Stimulated activated CD8-positive, alpha-beta memory T cell treated with anti-CD3 and anti-CD28 coated beads, Interleukin-15, amount 100 ng/mL, for 1 hour (primary cell): ENCODE measurements around the gene ZNF446.
"Not testable (repeated sequence)": the region's sequence is repeated elsewhere in the genome, so short reads cannot be mapped to it uniquely, and the experiment has no call there.

ENCODE experiments used
- DNase-seq: peaks from one replicate; pipeline ENCODE4 v3.0.0-alpha.2; 2020; ENCODE audit warnings: low read depth

The ZNF446 gene

DNA sequence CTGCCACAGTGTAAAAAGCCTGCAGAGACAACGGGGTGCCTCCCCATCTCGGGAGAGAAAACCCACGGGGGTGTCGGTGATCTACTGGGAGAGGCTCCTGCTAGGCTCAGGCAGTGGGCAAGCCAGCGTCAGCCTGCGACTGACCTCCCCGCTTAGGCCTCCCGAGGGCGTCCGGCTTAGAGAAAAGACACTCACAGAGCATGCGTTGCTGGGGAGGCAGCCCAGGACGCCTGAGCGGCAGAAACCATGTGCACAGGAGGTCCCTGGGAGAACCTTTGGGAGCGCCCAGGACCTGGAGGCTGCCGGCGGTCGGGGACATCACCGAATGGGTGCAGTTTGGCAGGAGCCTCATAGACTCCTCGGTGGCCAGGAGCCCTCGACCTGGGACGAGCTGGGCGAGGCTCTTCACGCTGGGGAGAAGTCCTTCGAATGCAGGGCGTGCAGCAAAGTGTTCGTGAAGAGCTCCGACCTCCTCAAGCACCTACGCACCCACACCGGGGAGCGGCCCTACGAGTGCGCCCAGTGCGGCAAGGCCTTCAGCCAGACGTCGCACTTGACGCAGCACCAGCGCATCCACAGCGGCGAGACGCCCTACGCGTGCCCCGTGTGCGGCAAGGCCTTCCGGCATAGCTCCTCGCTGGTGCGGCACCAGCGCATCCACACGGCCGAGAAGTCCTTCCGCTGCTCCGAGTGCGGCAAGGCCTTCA is 5.2 kb upstream of the ZNF446 start:
- not testable (repeated sequence) for DNase-seq

DNA sequence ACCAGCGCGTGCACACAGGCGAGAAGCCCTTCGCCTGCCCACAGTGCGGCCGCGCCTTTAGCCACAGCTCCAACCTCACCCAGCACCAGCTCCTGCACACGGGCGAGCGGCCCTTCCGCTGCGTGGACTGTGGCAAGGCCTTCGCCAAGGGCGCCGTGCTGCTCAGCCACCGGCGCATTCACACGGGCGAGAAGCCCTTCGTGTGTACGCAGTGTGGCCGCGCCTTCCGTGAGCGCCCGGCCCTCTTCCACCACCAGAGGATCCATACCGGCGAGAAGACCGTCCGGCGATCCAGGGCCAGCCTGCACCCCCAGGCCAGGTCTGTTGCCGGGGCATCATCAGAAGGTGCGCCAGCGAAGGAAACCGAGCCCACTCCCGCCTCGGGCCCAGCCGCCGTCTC is 4.4 kb upstream of the ZNF446 start:
- no peak for DNase-seq

DNA sequence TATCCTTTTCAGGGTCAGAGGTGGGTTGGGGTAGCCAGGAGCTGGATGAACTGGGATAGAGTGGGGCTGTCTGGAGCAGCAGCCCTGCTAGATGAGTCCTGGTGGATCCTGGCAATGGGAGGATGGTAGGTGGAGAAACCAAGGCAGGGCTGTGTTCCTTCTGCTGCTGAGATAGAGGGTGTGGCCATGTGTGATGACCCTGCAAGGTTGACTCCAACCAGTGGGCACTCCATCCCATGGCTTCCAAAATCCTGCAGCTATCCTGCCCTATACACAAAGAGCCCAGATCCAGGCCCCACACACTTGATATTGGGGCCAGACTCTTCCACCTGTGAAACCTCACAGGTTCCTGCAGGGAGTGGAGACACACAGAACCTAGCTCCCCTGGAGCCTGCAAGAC is 2.4 kb upstream of the ZNF446 start:
- DNase-seq: no peak

- no peak for DNase-seq
Observed at GRCh38 chr19:58474291-58474996, 1.7 kb upstream of the ZNF446 start.

- no peak for DNase-seq
Observed at GRCh38 chr19:58474997-58475713, 997 bp upstream of the ZNF446 start.

- no peak for DNase-seq
Observed at GRCh38 chr19:58476498-58477015, 405 bp downstream of the ZNF446 start.

DNA sequence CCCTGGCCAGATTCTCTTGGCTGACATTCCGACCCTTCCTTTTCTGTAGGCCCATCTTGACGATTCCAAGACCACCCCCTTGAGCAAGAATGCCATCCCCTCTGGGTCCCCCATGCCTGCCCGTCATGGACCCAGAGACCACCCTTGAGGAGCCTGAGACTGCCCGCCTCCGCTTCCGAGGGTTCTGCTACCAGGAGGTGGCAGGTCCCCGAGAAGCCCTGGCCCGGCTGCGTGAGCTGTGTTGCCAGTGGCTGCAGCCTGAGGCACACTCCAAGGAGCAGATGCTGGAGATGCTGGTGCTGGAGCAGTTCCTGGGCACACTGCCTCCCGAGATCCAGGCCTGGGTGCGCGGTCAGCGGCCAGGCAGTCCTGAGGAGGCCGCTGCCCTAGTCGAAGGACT is 978 bp downstream of the ZNF446 start:
- DNase-seq: no peak

GRCh38 chr19:58477871-58478270 is 1.7 kb downstream of the ZNF446 start:
- no peak for DNase-seq

- DNase-seq: no peak
Observed at GRCh38 chr19:58479303-58479702, 3.2 kb downstream of the ZNF446 start.

DNA sequence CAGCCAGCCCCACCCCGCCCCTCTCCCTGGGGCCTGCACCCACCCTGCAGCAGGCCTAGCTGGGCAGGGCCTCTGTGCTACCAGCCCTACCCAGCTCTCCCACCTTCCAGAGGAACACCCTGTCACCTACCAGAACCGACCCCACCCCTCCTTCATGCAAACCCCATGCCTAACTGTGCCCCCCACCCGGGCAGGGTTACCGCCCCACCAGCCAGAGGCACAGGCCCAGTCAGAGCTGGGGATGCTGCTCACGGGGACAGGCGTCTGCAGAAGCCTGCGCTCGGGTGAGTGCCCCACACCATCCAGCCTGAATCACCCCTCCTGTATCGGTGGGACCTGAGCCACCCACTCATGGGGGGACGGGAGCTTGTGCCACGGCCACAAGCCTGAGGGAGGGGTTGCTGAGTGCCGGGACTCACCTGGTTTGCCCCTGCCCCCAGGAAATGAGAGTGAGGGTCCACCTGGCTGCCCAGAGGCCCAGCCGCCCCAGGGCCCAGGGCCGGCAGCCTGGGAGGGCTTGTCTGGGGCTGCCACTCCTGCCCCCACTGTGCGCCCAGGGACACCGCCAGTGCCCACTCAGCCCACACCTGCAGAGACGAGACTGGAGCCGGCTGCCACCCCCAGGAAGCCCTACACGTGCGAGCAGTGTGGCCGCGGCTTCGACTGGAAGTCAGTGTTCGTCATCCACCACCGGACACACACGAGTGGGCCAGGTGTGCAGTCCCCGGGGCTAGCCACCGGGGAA is 3.8 kb downstream of the ZNF446 start:
- no peak for DNase-seq

DNA sequence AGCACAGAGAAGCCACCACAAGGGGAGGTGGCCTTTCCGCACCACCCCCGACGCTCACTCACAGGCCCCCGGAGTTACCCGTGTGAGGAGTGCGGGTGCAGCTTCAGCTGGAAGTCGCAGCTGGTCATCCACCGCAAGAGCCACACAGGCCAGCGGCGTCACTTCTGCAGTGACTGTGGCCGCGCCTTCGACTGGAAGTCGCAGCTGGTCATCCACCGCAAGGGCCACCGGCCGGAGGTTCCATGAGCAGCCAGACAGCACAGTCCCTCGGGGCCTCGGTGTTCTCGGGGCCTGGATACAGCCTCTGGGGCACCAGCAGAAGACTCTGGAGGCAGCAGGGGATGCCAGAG is 4.3 kb downstream of the ZNF446 start:
- no peak for DNase-seq

DNA sequence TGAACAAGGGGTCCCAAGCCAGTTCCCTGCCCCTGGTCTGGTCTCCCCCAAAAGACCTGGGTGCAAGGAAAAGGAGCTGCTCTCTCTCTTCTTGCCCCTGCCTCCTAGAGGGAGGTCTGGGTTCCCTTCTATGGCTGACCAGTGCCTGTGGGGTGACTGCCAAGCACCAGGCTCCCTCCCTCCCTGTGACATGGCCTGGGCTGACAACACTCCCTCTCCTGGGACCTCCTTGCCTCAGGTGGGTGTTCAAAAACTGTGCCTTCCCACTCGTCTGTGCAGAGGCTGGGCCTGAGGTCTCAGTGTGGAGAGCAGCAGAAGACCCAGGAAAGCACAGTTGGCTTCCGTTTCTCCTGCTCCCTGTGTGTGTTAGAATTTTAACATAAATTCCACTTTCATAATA is 4.7 kb downstream of the ZNF446 start:
- no peak for DNase-seq

DNA sequence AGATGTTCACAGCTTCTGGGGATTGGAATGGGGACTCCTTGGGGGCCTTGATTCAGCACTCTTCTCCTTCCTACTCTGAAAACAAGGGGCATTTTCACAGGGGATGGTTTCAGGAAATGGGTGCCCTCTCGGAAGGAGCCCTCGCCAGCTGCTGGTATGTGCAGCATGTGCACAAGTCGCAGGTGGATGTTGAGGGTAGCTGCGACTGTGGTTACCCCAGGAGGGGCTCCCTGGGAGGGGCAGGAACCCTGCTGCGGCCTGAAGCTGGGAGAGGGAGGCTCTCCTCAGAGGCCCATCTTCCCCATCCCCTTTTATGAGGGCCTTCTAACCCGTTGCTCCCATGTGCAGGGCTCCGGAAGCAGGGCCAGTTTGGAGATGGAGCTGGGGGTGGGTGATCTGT is 6.2 kb downstream of the ZNF446 start:
- no peak for DNase-seq

GRCh38 chr19:58483776-58484175 is 7.6 kb downstream of the ZNF446 start:
- no peak for DNase-seq

GRCh38 chr19:58484349-58484748 is 8.2 kb downstream of the ZNF446 start:
- not testable (repeated sequence) for DNase-seq

GRCh38 chr19:58491393-58491792 is 15.2 kb downstream of the ZNF446 start:
- no peak for DNase-seq

DNA sequence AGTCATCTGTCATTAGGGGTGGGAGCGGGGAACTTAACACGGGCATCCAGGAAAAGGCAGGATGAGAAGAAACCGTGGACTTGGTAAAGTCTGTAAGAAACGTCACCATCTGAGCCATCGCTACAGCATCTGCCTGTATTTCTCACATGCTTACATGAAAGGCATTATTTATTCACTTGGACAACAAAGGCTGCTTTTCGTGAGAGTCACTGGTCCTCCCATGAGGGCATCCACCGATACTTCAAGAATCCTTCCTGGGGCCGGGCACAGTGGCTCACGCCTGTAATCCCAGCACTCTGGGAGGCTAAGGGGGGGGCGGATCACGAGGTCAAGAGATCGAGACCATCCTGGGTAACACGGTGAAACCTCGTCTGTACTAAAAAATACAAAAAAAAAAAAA is 16.1 kb downstream of the ZNF446 start:
- no peak for DNase-seq

- no peak for DNase-seq
Observed at GRCh38 chr19:58497634-58498170, 21.6 kb downstream of the ZNF446 start.

DNA sequence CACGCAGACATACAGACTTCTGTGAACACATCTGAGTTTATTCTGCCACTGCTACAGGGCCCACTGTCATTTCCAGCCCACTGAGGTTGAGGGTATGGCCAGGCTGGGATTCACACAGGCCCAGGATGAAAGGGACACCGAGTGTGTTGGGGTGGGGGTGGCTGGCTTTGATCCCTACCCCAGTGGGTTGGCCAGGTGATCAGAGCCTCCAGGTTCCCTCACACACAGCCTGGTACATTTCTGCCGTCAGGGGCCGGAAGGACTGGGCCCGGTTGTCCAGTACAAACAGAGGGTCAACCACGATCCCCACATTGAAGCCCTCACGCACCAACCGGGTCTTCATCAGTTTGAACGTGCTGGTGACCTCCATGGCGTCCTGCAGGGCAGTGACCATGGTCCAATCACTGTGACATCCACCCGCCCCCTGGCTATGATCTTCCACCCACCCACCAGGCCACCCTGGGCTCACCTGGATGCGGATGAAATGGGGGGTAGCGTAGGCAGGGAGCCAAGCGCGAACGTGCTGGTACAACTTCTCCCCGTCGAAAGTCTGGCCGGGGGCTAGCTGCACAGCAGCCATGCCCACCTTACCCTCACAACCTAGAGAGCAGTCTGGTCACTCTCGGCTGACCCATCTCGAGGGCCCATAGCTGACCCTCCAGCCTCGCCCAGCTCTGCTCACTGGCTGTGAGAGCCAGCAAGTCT is 22.3 kb downstream of the ZNF446 start:
- DNase-seq: no peak

- DNase-seq: peak; percentile 94
Observed at GRCh38 chr19:58499021-58499927, 23.1 kb downstream of the ZNF446 start.
